ENCODE data around the gene ZNF226.
"Not testable (repeated sequence)": the region's sequence is repeated elsewhere in the genome, so short reads cannot be mapped to it uniquely, and the experiment has no call there.

Gene ZNF226

DNA sequence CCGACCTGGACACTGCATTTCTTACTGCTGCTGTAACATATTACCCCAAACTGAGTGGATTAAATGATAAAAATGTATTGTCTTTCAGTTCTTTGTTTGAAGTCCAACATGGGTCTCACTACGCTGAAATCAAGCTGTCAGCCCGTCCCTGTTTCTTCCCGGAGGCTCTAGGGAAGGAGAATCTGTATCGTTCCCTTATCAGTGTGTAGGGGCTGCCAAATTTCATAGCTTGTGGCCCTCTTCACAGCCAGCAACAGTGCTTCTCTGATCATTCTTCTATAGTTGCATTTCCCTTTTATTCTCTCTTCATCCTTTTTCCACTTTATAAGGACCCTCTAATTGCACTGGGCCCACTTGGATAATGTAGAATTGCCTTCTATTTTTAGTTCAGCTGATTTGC is 13.4 kb upstream of the ZNF226 start:
- DNase-seq (ENCODE audit: low read depth, low spot score), result no peak
- in situ Hi-C loops (cut with HindIII; ENCODE audit: low sequenced_read_pairs), result no loop called here
- TF ChIP-seq, protein P1, sequence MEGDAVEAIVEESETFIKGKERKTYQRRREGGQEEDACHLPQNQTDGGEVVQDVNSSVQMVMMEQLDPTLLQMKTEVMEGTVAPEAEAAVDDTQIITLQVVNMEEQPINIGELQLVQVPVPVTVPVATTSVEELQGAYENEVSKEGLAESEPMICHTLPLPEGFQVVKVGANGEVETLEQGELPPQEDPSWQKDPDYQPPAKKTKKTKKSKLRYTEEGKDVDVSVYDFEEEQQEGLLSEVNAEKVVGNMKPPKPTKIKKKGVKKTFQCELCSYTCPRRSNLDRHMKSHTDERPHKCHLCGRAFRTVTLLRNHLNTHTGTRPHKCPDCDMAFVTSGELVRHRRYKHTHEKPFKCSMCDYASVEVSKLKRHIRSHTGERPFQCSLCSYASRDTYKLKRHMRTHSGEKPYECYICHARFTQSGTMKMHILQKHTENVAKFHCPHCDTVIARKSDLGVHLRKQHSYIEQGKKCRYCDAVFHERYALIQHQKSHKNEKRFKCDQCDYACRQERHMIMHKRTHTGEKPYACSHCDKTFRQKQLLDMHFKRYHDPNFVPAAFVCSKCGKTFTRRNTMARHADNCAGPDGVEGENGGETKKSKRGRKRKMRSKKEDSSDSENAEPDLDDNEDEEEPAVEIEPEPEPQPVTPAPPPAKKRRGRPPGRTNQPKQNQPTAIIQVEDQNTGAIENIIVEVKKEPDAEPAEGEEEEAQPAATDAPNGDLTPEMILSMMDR (IDR thresholded peaks at IDR 0.05; ENCODE audit: low read depth, low read length), result no peak
- no peak overlapping the region for H3K4me3 ChIP-seq (ENCODE audit: low read depth, low read length)

- in situ Hi-C loops (cut with HindIII; ENCODE audit: low sequenced_read_pairs), result no loop called here
- no peak overlapping the region for H3K4me3 ChIP-seq (ENCODE audit: low read depth, low read length)
- DNase-seq (ENCODE audit: low read depth, low spot score), result no peak
- TF ChIP-seq, protein P1 (IDR thresholded peaks at IDR 0.05; ENCODE audit: low read depth, low read length), result no peak
Observed at GRCh38 chr19:44156475-44156874, 8.4 kb upstream of the ZNF226 start.

- TF ChIP-seq, protein P1 (IDR thresholded peaks at IDR 0.05; ENCODE audit: low read depth, low read length), result no peak
- DNase-seq (ENCODE audit: low read depth, low spot score), result no peak
- in situ Hi-C loops (cut with HindIII; ENCODE audit: low sequenced_read_pairs), result no loop called here
Observed at GRCh38 chr19:44163789-44164188, 1.1 kb upstream of the ZNF226 start.

GRCh38 chr19:44164327-44164672 is 600 bp upstream of the ZNF226 start:
- H3K4me3 ChIP-seq (ENCODE audit: low read depth, low read length), result peak overlapping the region; percentile 91
- TF ChIP-seq, protein P1 (IDR thresholded peaks at IDR 0.05; ENCODE audit: low read depth, low read length), result no peak
- in situ Hi-C loops (cut with HindIII; ENCODE audit: low sequenced_read_pairs), result no loop called here
- DNase-seq (ENCODE audit: low read depth, low spot score), result no peak

More at GRCh38 chr19:44163789-44164188, 1.1 kb upstream of the ZNF226 start:
- H3K4me3 ChIP-seq (ENCODE audit: low read depth, low read length), result no peak overlapping the region

DNA sequence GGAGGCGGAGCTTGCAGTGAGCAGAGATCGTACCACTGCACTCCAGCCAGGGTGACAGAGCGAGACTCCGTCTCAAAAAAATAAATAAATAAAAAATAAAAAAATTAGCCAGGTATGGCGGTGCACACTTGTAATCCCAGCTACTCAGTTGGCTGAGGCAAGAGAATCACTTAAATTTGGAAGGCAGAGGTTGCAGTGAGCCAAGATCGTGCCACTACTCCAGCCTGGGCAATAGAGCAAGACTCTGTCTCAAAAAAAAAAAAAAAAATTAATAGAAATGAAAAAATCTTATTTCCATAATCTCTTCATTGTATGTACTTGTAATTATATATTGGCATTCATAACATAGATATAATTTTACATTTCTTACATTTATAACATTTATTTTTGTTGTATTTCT is 5.8 kb downstream of the ZNF226 start:
- in situ Hi-C loops (cut with HindIII; ENCODE audit: low sequenced_read_pairs); DNase-seq (ENCODE audit: low read depth, low spot score); H3K4me3 ChIP-seq (ENCODE audit: low read depth, low read length): not testable (repeated sequence)

GRCh38 chr19:44176590-44176989 is 11.7 kb downstream of the ZNF226 start:
- no peak for DNase-seq (ENCODE audit: low read depth, low spot score)
- TF ChIP-seq, protein P1 (IDR thresholded peaks at IDR 0.05; ENCODE audit: low read depth, low read length), result no peak
- in situ Hi-C loops (cut with HindIII; ENCODE audit: low sequenced_read_pairs), result no loop called here
- no peak overlapping the region for H3K4me3 ChIP-seq (ENCODE audit: low read depth, low read length)

DNA sequence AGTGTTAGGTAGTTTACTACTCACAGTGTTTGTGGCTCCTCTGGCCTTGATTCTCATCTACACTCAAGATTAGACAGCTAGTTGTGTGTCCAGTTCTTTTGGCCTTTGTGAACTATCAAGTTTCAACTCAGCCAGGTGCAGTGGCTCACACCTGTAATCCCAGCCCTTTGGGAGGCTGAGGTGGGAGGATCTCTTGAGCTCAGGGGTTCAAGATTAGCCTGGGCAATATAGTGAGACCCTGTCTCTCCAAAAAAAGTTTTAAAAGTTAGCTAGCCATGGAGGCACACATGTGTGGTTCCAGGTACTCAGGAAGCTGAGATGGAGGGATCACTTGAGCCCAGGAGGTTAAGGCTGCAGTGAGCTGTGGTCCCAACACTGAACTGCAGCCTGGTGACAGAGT is 16.1 kb downstream of the ZNF226 start:
- in situ Hi-C loops (cut with HindIII; ENCODE audit: low sequenced_read_pairs), result no loop called here
- TF ChIP-seq, protein P1 (IDR thresholded peaks at IDR 0.05; ENCODE audit: low read depth, low read length), result no peak
- DNase-seq (ENCODE audit: low read depth, low spot score), result no peak
- H3K4me3 ChIP-seq (ENCODE audit: low read depth, low read length), result no peak overlapping the region

All from astrocyte of the spinal cord (primary cell).